SKM-1 treated with dmso at 0.1 percent for 144 hours (cell line): ENCODE measurements around the gene TRIM56.
"Not testable (repeated sequence)": the region's sequence is repeated elsewhere in the genome, so short reads cannot be mapped to it uniquely, and the experiment has no call there.

Experiments
- DNase-seq: peaks from one replicate; lab custom pipeline; 2025; ENCODE audit not compliant: unreplicated experiment; lab: John Stamatoyannopoulos, UW

TRIM56 gene

DNA sequence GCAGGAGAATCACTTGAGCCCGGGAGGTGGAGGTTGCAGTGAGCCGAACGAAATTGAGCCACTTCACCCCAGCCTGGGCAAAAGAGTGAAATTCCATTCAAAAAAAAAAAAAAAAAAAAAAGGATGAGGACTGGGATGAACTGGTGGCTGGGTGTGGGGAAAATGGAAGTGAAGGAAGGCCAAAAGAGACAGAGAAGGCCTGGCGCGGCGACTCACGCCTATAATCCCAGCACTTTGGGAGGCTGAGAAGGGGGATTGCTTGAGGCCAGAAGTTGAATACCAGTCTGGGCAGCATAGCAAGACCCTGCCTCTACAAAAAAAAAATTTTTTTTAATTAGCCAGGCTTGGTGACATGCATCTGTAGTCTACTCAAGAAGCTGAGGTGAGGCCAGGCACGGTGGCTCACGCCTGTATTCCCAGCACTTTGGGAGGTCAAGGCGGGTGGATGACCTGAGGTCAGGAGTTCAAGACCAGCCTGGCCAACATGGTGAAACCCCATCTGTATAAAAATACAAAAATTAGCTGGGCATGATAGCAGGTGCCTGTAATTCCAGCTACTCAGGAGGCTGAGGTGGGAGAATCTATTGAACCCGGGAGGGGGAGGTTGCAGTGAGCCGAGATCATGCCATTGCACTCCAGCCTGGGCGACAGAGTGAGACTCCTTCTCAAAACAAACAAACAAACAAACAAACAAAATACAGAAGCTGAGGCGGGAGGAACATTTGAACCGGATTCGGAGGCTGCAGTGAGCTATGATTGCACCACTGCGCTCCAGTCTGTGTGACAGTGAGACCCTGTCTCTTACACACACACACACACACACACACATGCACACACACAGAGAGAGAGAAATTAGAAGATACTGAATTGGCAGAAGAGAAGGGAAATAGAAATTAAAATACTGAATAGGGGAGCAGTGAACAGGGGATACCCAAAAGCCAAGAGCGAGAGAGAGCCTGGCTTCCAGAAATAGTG lies 47.6 kb downstream of the TRIM56 start:
- not testable (repeated sequence) for DNase-seq

DNA sequence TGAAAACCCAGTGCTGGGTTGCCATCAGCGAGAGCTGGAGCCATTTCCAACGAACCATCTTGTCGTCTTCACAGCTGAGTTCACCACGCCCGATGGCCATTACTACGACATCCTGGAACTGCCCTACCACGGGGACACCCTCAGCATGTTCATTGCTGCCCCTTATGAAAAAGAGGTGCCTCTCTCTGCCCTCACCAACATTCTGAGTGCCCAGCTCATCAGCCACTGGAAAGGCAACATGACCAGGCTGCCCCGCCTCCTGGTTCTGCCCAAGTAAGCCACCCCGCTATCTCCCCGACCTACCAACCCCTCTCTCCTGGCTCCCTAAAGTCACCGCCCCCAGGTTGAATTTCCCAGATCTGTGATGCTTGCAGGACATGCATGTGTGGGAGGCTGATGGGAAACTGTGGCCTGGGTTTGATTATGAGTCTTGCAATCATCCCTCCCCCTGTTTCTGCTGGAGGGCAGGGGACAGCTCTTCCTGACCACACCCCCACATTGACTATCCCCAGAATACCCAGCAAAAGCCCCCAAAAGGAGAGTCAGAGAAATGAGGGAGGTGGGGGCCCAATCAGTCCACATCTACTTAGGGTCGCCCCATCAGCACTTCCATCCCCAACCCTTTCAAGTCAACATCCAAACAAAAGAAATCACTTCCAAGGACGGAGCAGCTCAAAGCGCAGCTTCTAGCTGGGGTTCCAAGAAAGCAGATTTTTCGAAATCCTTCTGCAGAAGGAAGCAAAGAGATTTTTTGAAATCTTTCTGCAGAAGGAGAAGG lies 48.5 kb downstream of the TRIM56 start:
- DNase-seq, result no peak

- DNase-seq, result no peak
Measured at GRCh38 chr7:101134399-101134980, 49.2 kb downstream of the TRIM56 start.

GRCh38 chr7:101137651-101138212 lies 52.5 kb downstream of the TRIM56 start:
- no peak for DNase-seq

GRCh38 chr7:101138213-101138870 lies 53.1 kb downstream of the TRIM56 start:
- peak; percentile 91 for DNase-seq

GRCh38 chr7:101140339-101140699 lies 55.0 kb downstream of the TRIM56 start:
- DNase-seq, result no peak

- no peak for DNase-seq
Measured at GRCh38 chr7:101140746-101141382, 55.6 kb downstream of the TRIM56 start.
